NOMO-1 treated with DMSO at 0.1 percent for 48 hours (cell line): ENCODE data around the gene ANXA1.
"Not testable (repeated sequence)": the region's sequence is repeated elsewhere in the genome, so short reads cannot be mapped to it uniquely, and the experiment has no call there.

Experiments used
- DNase-seq: peaks from one replicate; lab custom pipeline; 2025; ENCODE audit not compliant: unreplicated experiment; lab: John Stamatoyannopoulos, UW

ANXA1 gene

DNA sequence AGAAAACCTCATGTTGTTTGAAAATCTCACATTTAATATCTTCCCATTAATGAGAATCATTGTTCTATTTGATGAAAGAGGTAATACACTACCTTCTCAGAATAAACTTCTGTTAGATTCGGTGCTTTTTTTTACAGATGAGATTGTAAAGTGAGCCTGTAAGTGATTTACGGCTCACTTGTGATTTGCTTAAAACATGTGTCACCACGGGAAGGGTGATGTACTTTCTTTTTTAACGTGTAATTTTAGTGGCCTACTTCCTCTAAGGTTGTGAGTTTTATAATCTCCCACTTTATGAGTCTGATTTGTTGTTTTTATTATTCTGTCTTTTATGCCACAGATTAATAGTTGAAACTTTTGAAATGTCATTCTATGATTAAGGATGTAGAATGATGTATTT is 15.9 kb downstream of the ANXA1 start:
- DNase-seq = peak; percentile 5

DNA sequence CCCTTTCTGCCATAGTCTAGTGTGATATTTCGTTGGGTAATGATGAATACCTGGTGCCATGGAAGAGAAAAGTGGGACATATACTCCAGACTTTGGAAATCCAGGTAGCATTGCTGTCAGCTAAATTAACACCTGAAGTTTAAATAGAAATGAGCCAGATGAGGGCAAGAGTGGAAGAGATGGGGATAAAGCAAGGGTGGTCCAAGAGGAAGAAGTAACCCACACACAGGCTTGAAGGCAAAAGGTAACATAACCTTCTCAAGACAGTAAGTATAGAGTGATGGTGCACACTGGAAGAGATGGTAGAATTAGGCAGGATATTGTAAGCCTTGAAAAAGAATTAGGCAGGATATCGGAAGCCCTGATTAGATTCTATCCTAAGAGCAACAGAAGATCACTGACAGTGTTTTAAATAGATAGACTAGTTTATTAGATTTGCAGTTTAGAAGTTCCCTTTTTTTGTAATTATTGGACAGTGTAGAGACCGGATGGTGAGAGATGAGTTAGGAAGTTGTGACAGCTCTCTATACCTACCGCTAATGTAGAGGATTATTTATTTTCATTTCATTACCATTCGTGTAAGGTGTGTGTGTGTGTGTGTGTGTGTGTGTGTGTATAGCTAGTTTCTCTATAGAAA is 16.8 kb downstream of the ANXA1 start:
- DNase-seq = peak; percentile 32

DNA sequence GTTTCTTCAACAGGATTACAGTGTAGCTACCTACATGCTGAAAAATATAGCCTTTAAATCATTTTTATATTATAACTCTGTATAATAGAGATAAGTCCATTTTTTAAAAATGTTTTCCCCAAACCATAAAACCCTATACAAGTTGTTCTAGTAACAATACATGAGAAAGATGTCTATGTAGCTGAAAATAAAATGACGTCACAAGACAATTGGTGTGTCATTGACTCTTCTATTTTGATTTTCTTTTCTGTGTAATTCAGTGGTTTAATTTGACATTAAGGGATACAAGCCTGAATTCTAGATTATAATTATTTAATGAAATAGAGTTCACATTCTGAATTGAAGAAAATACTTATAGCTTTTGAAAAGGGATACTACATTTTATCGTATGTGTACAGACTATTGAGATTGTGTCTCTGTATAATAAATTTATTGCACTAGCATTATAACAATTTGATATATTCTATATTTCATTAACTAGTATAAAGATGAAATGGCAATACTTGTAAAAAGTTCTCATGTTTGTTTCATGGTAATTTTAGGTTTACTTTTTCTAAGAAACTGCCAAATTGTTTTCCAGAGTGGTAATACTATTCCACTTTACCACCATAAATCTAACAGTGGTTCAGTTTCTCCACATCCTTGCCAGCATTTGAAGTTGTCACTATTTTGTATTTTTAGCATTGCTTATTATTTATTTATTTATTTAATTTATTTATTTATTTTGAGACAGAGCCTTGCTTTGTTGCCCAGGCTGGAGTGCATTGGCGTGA is 18.7 kb downstream of the ANXA1 start:
- no peak for DNase-seq

DNA sequence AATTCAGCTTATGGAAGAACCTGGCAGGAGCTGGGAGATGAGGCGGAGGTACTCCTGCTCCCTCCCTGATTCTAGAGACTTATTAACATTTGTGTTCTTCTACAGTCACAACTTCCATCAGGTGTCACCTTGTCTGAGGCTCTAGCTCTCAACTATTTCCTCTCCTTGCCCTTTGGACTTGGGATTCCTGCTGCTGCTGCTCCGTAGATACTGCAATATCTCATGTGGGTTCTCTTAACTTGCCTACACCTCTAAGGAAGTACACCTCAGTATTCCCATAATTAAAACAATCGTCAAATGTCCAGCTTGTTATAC is 21.2 kb downstream of the ANXA1 start:
- DNase-seq = no peak

DNA sequence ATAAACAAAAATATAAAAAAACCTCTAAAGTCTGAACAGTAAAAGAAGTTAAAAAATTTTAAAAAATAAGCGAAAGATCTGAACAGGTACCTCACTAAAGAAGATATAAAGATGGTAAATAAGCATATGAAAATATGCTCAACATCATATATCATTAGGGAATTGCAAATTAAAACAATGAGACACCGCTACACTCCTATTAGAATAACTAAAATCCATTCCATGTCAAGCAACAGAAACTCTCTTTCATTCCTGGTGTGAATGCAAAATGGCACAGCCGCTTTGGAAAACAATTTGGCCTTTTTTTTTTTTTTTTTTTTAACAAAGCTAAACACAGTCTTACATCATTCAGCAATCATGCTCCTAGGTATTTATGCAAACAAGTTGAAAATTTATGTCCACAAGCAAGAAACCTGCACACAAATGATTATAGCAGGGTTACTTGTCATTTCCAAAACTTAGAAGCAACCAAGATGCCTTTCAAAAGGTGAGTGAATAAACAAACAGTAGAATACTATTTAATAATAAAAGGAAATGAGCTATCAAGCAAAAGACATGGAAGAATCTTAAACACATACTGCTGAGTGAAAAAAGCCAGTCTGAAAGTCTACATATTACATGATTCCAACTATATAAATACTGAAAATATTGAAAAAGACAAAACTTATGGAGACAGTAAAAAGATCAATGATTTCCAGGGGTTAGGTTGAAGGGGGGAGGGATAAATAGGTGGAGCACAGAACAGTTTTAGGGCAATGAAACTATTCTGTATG is 22.1 kb downstream of the ANXA1 start:
- DNase-seq = no peak

DNA sequence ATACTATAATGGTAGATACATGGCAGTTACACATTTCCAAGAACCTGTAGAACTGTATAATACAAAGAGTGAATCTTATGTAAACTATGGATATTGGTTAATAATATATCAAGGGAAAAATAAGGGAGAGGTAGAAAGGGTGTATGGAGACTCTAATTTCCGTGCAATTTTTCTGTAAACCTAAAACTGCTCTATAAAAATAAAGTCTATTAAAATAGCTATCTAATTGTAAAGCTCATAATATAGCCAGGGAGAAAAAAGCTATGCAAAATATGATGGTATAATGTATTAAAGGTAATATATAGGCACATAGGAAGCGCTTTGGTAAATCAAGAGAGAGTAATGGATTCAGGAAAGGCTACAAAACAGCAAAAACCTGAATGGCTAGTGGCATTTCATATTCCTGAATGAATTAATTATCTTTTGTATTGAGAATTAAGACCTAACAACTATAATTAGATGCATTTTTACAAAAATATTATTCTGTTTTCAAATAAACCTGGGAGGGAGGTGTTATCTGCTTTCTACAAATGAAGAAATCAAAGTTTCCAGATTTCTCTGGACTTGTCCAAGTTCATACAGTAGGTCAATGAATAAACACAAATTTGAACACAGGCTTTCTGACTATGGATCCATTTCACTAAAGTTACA is 22.8 kb downstream of the ANXA1 start:
- DNase-seq = no peak

DNA sequence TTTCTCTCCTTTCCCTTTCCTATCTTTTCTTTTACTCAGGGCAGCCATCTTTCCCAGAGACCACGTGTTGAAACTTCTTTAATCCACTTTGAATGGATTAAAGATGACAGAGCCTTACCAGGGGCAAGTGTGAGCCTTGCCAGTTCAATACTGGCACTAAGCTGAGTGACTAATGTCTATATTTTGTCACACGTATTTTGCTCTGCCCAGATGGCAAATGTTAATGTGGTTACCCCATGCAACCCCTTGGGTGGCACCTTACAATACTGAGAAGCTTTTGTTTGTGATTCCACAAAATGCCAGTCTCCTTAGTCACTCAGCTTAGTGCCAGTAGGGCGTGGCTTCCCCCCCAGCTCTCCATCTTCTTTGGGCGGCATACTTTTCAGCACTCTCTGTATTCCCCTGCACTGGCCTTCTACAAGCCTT is 24.8 kb downstream of the ANXA1 start:
- no peak for DNase-seq

DNA sequence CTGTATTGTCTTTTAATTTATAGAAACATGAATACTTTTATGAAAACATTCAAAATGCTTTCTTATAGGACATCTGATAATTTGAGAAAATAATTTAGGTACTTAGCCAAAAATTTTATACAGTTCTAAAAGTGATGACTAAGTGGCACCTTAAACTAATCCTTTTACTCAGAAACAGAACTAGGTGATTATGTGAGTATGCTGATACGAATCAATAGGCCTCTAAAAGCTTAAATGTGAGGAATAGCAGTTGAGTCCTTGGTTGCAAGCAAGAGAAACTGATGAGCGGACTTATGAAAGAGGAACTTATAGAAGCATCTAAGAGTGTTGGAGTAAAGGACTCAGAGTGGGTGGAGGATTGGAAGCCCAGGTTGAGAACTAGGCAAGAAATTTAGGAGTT is 26.4 kb downstream of the ANXA1 start:
- DNase-seq = no peak

DNA sequence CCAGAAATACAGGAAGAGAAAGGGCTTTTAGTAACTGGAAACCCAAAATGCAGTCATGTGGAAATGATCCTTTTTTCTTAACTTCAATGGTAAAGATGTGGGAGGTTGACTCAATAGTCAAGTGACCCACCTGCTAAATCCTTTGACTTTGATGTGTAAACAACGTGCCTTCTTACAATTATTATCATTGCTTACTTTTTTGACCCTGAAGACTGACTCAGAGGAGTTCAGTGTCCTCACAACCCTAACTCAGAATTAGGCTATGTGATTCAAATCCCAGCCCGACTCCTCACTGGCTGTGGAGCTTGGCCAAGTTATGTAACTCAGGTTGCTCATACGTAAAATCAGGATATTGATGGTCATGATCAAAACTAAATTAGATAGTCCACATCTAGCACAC is 27.9 kb downstream of the ANXA1 start:
- DNase-seq = no peak

DNA sequence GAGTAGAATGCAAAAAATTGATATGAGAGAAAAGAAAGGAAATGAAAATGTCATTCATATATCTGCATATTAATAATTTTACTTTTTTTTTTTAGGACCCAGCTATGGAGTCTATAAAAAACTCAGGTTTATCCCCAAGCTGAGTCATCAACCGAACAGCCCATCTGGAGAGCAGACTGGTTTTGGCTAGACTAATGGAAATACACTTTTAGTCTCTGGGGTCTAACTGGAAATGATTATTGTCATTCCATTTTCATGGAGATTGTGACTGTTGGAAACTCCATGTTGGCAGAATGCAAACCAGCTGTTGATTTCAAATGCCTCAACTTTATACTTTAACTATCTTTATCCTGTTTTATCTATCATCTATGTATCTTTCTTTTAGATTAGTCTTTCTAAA is 28.7 kb downstream of the ANXA1 start:
- no peak for DNase-seq

DNA sequence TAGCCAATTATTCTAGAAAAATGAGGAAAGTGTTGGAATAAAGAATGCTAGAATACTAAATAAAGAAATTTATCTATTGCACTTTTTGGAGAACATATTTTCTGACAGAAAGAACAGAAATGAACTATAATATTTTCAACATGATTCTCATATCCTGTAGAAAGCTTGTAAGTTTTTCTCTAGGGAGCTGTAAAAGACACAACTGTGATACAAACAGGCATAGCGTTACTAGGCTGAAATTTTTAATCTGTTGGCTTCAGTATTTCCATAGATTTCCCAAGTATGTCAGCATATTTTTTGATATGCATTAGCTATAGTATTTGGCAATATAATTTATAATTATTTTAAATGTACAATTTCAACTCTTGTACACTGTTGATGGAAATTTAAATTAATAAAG is 31.3 kb downstream of the ANXA1 start:
- DNase-seq = no peak

DNA sequence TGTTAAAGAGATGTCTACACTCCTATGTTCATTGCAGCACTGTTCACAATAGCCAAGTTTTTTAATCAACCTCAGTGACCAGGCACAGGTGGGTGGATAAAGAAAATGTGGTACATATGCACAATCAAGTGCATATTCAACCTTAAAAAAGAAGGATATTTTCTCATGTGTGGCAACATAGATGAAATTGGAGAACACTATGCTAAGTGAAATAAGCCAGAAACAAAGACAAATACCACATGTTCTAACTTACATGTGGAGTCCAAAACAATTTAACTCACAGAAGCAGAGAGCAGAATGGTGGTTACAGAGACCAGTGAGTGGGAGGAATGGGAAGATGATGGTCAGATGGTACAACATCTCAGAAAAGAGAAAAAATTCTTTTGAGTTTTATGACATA is 31.8 kb downstream of the ANXA1 start:
- DNase-seq = no peak

DNA sequence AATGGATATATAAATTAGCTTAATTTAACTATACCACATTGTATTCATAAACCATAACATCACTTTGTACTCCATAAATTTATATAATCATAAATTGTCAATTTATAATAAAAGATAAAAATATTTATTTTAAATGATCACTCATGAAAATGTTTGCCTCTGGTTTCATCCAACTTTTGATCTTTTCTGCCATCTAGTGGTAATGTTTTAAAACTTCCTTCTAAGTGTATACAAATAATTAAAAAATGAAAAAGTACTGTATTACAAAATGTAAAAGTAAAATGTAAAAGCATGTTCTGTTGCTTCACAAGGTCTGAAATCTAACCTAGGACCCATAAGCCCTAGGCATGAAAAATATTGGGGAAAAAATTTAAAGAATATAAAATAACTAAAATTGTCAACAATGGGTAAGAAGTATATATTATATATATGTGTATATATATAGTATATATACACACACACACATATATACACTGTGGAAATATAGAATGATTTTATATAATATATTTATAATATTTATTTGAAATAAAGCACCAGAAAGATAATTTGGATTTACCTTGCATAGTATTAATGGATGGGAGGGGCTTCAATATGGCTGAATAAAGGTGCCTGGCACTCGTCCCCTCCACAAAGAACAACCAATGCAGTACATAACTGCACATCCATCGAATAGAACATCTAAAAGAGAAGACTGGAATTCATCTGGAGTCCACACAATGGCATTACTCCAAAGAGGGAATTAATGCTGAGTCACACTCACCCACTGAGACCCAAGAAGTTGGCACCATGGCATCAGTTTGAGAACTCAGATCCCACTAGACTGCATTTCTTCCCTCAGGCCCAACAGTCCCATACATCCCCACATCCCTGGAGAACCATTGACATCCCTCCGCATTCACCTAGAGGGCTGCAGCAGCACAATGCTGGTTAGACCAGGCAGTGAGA is 32.5 kb downstream of the ANXA1 start:
- DNase-seq = peak; percentile 49

DNA sequence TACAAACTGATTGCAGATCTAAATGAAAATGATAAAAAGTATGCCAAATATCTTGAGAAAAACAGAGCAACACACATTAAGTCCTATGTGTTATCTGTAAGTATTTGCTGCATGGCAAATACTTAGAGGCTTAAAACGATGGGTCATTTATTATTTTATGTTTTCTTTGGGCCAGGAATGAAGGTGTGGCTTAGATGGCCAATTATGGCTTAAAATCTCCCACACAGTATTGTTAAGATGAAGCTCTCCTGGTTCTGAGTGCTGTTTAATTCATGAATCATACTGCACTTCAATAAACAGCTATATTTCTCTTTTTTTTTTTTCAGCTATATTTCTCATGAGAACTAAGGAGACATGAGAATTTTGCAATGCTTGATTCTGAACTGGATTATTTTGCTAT is 39.4 kb downstream of the ANXA1 start:
- not testable (repeated sequence) for DNase-seq

DNA sequence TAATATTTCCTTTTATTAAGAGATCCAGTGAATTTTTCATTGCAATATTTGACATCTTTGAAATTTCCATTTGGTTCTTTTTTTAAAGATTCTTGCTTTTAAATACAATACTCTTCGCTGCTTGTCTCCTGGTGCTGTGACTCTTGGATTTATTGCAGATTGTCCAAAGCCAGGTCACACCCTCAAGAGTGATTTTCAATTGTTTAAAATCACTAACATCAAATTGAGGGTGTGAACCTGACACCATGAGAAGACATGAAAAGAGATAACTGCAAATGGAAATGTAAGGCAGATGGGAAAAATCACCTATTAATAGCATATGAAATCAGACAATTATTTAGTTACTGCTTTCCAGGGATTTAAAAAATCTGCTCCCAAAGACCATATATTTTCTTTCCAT is 42.6 kb downstream of the ANXA1 start:
- no peak for DNase-seq

DNA sequence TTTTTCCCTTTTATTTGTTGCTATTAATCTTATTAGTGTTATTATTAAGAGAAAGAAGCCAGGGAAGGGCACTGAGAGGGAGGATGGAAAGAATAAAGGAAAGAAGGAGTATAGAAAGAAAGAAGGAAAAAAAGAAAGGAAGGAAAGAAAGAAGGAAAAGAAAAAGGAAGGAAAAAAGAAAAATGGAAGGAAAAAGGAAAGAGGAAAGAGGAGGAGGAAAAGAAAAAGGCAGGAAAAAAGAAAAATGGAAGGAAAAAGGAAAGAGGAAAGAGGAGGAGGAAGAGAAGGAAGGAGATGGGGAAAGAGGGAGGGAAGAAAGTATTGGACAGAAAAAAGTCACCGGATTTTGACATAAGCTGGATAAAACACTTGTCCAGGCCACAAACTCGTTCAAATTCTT is 47.8 kb downstream of the ANXA1 start:
- no peak for DNase-seq

DNA sequence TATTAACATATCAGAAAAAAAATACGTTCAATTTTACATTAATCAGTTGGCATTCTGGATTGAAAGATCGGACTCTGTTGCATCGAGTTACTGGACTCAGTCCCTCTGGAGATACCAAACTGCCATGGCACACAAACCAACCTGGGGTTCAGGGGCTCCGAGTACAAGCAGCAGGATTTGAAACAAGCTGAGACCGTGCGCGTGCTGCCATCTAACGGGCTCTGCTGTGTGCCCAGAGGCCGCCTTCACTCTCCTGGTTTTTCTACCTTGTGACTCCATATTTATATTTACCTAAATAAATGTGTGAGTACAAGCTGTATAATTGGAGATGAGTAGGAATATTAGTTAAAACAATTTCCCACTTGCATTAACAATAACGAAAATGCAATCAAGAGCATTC is 48.2 kb downstream of the ANXA1 start:
- no peak for DNase-seq

DNA sequence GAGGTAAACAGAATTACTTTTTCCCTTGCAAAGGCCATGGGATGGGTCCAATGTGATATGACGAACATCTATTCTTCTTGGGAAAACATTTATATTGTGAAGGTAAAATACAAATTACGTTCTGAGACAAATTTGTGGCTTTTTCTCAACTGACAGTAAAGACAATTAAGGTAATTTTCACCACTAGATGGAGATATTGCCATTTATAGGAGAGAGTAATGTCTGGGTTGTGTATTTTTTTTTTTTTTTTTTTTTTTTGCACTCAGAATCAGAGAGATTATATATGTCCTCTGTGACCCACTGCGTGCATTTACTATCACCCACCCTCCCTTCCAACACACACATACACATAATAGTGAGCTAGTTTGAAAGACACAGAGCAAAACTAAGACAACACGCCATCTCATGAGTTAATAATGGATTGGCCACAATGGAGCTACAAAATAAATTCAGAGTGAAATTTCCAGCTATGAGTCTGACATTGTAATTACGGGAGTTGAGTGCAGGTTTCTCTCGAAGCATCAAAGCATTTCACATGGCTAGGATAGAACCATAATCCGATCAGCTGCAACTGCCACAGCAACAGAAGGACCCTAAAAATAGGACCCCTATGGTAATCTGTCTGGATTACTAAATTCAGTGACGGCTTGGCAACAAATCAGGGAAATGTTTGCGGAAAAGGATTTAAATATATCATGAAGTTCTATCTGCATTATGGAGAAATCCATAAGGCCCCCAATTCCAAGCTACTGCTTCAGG is 49.2 kb downstream of the ANXA1 start:
- no peak for DNase-seq

DNA sequence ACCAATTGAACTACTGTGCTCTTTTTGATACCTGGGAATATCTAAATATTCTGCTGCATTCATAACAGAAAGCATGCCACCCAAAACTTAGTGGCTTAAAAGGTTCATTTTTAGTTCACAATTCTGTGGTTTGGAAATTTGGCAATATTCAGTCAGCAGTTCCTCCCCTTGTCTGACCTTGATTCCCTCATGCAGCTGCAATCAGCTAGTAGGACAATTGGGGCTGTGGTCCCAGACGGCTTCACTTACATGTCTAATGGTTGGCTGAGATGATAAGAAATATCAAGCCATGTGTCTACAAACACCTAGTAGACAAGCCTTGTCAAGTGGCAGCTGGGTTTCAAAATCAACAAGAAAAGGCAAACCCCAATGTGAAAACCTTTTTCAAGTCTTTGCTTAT is 51.3 kb downstream of the ANXA1 start:
- DNase-seq = peak; percentile 14

DNA sequence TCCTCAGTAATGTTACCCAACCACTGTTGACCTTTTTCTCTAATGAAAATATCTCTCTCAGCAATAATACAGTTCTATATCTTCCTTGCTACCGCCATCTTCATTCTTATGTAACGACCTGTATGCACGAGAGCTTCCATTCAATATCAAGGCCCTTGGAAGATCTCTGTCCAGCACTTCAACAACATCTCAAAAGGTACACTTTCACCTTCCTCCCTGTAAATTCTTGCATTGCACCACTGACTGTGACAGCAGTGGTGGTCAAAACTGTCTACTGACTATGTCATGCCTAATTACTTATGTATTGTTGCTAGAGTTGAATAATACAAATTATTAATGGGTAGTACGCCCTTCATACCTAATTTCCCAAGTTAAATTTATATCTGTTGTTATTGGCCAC is 53.3 kb downstream of the ANXA1 start:
- no peak for DNase-seq
